Colonic mucosa (tissue), 4 donors: ENCODE measurements around the gene STON2. TPM values are rescaled to one million over a fixed set of nuclear protein-coding genes. Genes with fewer than 3 reads are reported as not detected.

Experiments
- DNase-seq: peaks from one replicate; pipeline ENCODE4 v3.0.0-alpha.2; 2020
- H3K27ac ChIP-seq: fragments of 200-600 bp; one replicate; pipeline ENCODE4 v1.8.0; 2021
- H3K27me3 ChIP-seq: fragments of 200-600 bp; one replicate; pipeline ENCODE4 v1.8.0; 2021
- H3K36me3 ChIP-seq: fragments of 200-600 bp; one replicate; pipeline ENCODE4 v1.8.0; 2021
- H3K4me1 ChIP-seq: fragments of 200-600 bp; one replicate; pipeline ENCODE4 v1.8.0; 2021; ENCODE audit warnings: mild to moderate bottlenecking
- H3K4me3 ChIP-seq: fragments of 200-600 bp; one replicate; pipeline ENCODE4 v1.8.0; 2021
- H3K9ac ChIP-seq, 2 donors: one replicate each; pipeline ENCODE4 v1.7.0; 2013; ENCODE audit warnings: control low read depth in 2 of 2, low read depth in 2 of 2, low read length in 2 of 2
- H3K9me3 ChIP-seq: fragments of 200-600 bp; one replicate; pipeline ENCODE4 v1.8.0; 2021
- CTCF ChIP-seq: fragments of 200-600 bp; IDR thresholded peaks from one replicate; pipeline ENCODE4 v1.8.0; 2022; ENCODE audit warnings: antibody characterized with exemption, mild to moderate bottlenecking
- intact Hi-C: fragments of 100-400 bp; cut with DNase I; formaldehyde crosslinking; loops from one replicate; pipeline ENCODE4 v1.14.1; 2022
- total RNA-seq, 2 donors: library from RNA; stranded (reverse); fragmentation: NEBNext Ultra II Directional in 1 of 2; extraction: Animal tissue kit (Norgen Biotek cat#: 25700) in 1 of 2; gene quantifications; one replicate each; pipeline ENCODE4 v1.2.1, GENCODE V29; 2021
- donor health status: healthy.
- donor health status: DM: no; HTN: no; CAD: no.
- donor health status: DM: no; HTN: no; CAD: no.

Gene STON2
- total RNA-seq, 2 donors from 2014 or later, result 12.7 to 15.1 TPM

- TF ChIP-seq CTCF, result no peak
- no peak overlapping the region for H3K9ac ChIP-seq
- no peaks in the 10 kb centered on the region for H3K36me3 ChIP-seq
- intact Hi-C loops, result no loop called here
- no peak for DNase-seq
- H3K9me3 ChIP-seq, result no peaks in the 10 kb centered on the region
- H3K27me3 ChIP-seq, result no peaks in the 10 kb centered on the region
- H3K27ac ChIP-seq, result no peak overlapping the region
- H3K4me3 ChIP-seq, result no peak overlapping the region
- H3K4me1 ChIP-seq, result no peaks in the 10 kb centered on the region
Measured at GRCh38 chr14:81390696-81391095, 9.4 kb downstream of the STON2 start.

- Histone ChIP-seq H3K36me3 (no peaks in the 10 kb centered on the region), H3K4me1 (no peaks in the 10 kb centered on the region), H3K27ac (no peak overlapping the region), H3K9me3 (no peaks in the 10 kb centered on the region), H3K4me3 (no peak overlapping the region), H3K9ac (no peak overlapping the region), H3K27me3 (no peaks in the 10 kb centered on the region)
- DNase-seq, result no peak
- intact Hi-C loops, result no loop called here
- TF ChIP-seq CTCF, result no peak
Measured at GRCh38 chr14:81388336-81388735, 11.8 kb downstream of the STON2 start.

- Histone ChIP-seq H3K9me3 (no peaks in the 10 kb centered on the region), H3K9ac (no peak overlapping the region), H3K36me3 (no peaks in the 10 kb centered on the region), H3K4me3 (no peak overlapping the region), H3K27me3 (no peaks in the 10 kb centered on the region), H3K27ac (no peak overlapping the region), H3K4me1 (no peaks in the 10 kb centered on the region)
- no peak for TF ChIP-seq CTCF
- intact Hi-C loops, result no loop called here
- DNase-seq, result no peak
Measured at GRCh38 chr14:81386290-81386745, 13.8 kb downstream of the STON2 start.

- no peak overlapping the region for H3K4me3 ChIP-seq
- H3K27ac ChIP-seq, result no peak overlapping the region
- intact Hi-C loops, result no loop called here
- TF ChIP-seq CTCF, result no peak
- no peak overlapping the region for H3K9ac ChIP-seq
- H3K9me3 ChIP-seq, result no peaks in the 10 kb centered on the region
- no peak for DNase-seq
- no peaks in the 10 kb centered on the region for H3K27me3 ChIP-seq
- H3K36me3 ChIP-seq, result no peaks in the 10 kb centered on the region
- H3K4me1 ChIP-seq, result no peaks in the 10 kb centered on the region
Measured at GRCh38 chr14:81385886-81386285, 14.2 kb downstream of the STON2 start.

- Histone ChIP-seq H3K9me3 (no peaks in the 10 kb centered on the region), H3K27me3 (no peaks in the 10 kb centered on the region), H3K36me3 (no peaks in the 10 kb centered on the region), H3K4me3 (no peak overlapping the region), H3K9ac (no peak overlapping the region), H3K4me1 (no peaks in the 10 kb centered on the region), H3K27ac (no peak overlapping the region)
- TF ChIP-seq CTCF, result no peak
- no peak for DNase-seq
- intact Hi-C loops, result no loop called here
Measured at GRCh38 chr14:81385419-81385818, 14.7 kb downstream of the STON2 start.

- TF ChIP-seq CTCF, result no peak
- H3K27ac ChIP-seq, result no peak overlapping the region
- H3K27me3 ChIP-seq, result no peaks in the 10 kb centered on the region
- no peaks in the 10 kb centered on the region for H3K36me3 ChIP-seq
- H3K4me1 ChIP-seq, result no peaks in the 10 kb centered on the region
- no peak for DNase-seq
- no peak overlapping the region for H3K9ac ChIP-seq
- no peak overlapping the region for H3K4me3 ChIP-seq
- intact Hi-C loops, result no loop called here
- H3K9me3 ChIP-seq, result no peaks in the 10 kb centered on the region
Measured at GRCh38 chr14:81384900-81385299, 15.2 kb downstream of the STON2 start.
